HUDEP-2 (cell line): ENCODE measurements around the gene SERPING1.

Source experiments
- DNase-seq, 76 experiments: peaks; one replicate each; lab custom pipeline; 2025; ENCODE audit not compliant: unreplicated experiment in 76 of 76; lab: John Stamatoyannopoulos, UW

SERPING1 gene

GRCh38 chr11:57596266-57596885 is 1.1 kb upstream of the SERPING1 start:
- no peak for DNase-seq

- no peak for DNase-seq
These were observed 688 bp downstream of the SERPING1 start for GRCh38 chr11:57597916-57598830.

GRCh38 chr11:57598831-57599155 is 1.3 kb downstream of the SERPING1 start:
- DNase-seq = no peak

GRCh38 chr11:57599381-57599780 is 1.9 kb downstream of the SERPING1 start:
- no peak for DNase-seq

GRCh38 chr11:57601297-57601696 is 3.8 kb downstream of the SERPING1 start:
- no peak for DNase-seq

- no peak for DNase-seq
These were observed 7.0 kb downstream of the SERPING1 start for GRCh38 chr11:57604296-57605027.

- no peak for DNase-seq
These were observed 7.5 kb downstream of the SERPING1 start for GRCh38 chr11:57605028-57605420.

- DNase-seq = no peak
These were observed 12.7 kb downstream of the SERPING1 start for GRCh38 chr11:57610170-57610569.

- no peak for DNase-seq
These were observed 16.8 kb downstream of the SERPING1 start for GRCh38 chr11:57614234-57614772.

GRCh38 chr11:57615308-57615707 is 17.8 kb downstream of the SERPING1 start:
- DNase-seq = no peak

- DNase-seq = no peak
These were observed 19.1 kb downstream of the SERPING1 start for GRCh38 chr11:57616595-57616994.

GRCh38 chr11:57618438-57618837 is 21.0 kb downstream of the SERPING1 start:
- DNase-seq = no peak

- no peak for DNase-seq
These were observed 21.8 kb downstream of the SERPING1 start for GRCh38 chr11:57619331-57619730.

GRCh38 chr11:57620467-57620866 is 23.0 kb downstream of the SERPING1 start:
- no peak for DNase-seq

- DNase-seq = no peak
These were observed 24.8 kb downstream of the SERPING1 start for GRCh38 chr11:57622263-57622662.

- DNase-seq = no peak
These were observed 27.4 kb downstream of the SERPING1 start for GRCh38 chr11:57624864-57625263.

- no peak for DNase-seq
These were observed 29.4 kb downstream of the SERPING1 start for GRCh38 chr11:57626895-57627294.

- no peak for DNase-seq
These were observed 32.7 kb downstream of the SERPING1 start for GRCh38 chr11:57630171-57630570.

- no peak for DNase-seq
These were observed 34.6 kb downstream of the SERPING1 start for GRCh38 chr11:57632116-57632515.

GRCh38 chr11:57633394-57634070 is 36.0 kb downstream of the SERPING1 start:
- no peak for DNase-seq

GRCh38 chr11:57634311-57634710 is 36.8 kb downstream of the SERPING1 start:
- DNase-seq = no peak
